SK-N-SH treated with all-trans-retinoic acid at 6 μM for 48 hours (cell line): Measurements from ENCODE around the gene COA5.

Experiments used
- ARNTL ChIP-seq: fragments of 450-650 bp; formaldehyde crosslinking; IDR thresholded peaks from 2 replicates; pipeline ENCODE4 v1.5.0; 2020; ENCODE audit warnings: low read depth, mild to moderate bottlenecking, moderate library complexity, borderline replicate concordance
- CREB5 ChIP-seq: fragments of 250-450 bp; sonication (Bioruptor Pico); IDR thresholded peaks from 2 replicates; pipeline ENCODE4 v1.5.1; 2020; ENCODE audit warnings: low read depth, mild to moderate bottlenecking, moderate library complexity
- ESRRG ChIP-seq: fragments of 250-450 bp; sonication (Bioruptor Pico); IDR thresholded peaks from 2 replicates; pipeline ENCODE4 v1.6.1; 2021; ENCODE audit warnings: mild to moderate bottlenecking
- OSR1 ChIP-seq: fragments of 250-450 bp; sonication (Bioruptor Pico); IDR thresholded peaks from 2 replicates; pipeline ENCODE4 v1.8.0; 2022; ENCODE audit warnings: moderate library complexity, mild to moderate bottlenecking, inconsistent platforms
- PATZ1 ChIP-seq: fragments of 250-450 bp; sonication (Bioruptor Pico); IDR thresholded peaks from 2 replicates; pipeline ENCODE4 v1.8.0; 2020; ENCODE audit warnings: mild to moderate bottlenecking, moderate library complexity, borderline replicate concordance
- POU6F1 ChIP-seq: fragments of 250-450 bp; sonication (Bioruptor Pico); IDR thresholded peaks from 2 replicates; pipeline ENCODE4 v1.8.0; 2021; ENCODE audit warnings: low read depth, mild to moderate bottlenecking, moderate library complexity, borderline replicate concordance
- SNAI2 ChIP-seq: fragments of 250-450 bp; sonication (Bioruptor Pico); IDR thresholded peaks from 2 replicates; pipeline ENCODE4 v1.5.0; 2020; ENCODE audit warnings: mild to moderate bottlenecking, moderate library complexity
- TSHZ2 ChIP-seq: fragments of 250-450 bp; sonication (Bioruptor Pico); IDR thresholded peaks from 2 replicates; pipeline ENCODE4 v1.5.0; 2020; ENCODE audit warnings: mild to moderate bottlenecking, moderate library complexity
- ZFP30 ChIP-seq: fragments of 450-650 bp; formaldehyde crosslinking; IDR thresholded peaks from 2 replicates; pipeline ENCODE4 v1.5.0; 2022; ENCODE audit warnings: mild to moderate bottlenecking, moderate library complexity
- ZNF565 ChIP-seq: fragments of 450-650 bp; formaldehyde crosslinking; conservative IDR thresholded peaks from 2 replicates; pipeline ENCODE4 v1.5.0; 2020; ENCODE audit warnings: low read depth, mild to moderate bottlenecking, moderate library complexity
- ZNF70 ChIP-seq: fragments of 450-650 bp; formaldehyde crosslinking; IDR thresholded peaks from 2 replicates; pipeline ENCODE4 v1.5.0; 2020; ENCODE audit warnings: mild to moderate bottlenecking, moderate library complexity
- ZNF8 ChIP-seq: fragments of 450-650 bp; formaldehyde crosslinking; IDR thresholded peaks from 2 replicates; pipeline ENCODE4 v1.5.0; 2020; ENCODE audit warnings: mild to moderate bottlenecking, moderate library complexity

GRCh38 chr2:98649992-98650375 lies 41.7 kb upstream of the COA5 start:
- TF ChIP-seq ARNTL (CRISPR knock-in tag) (no peak), PATZ1 (CRISPR knock-in tag) (no peak), ZNF565 (CRISPR knock-in tag) (no peak), ZNF8 (CRISPR knock-in tag) (no peak), CREB5 (no peak), TSHZ2 (no peak), OSR1 (CRISPR knock-in tag) (no peak), ZFP30 (no peak), ZNF70 (CRISPR knock-in tag) (no peak), ESRRG (CRISPR knock-in tag) (no peak), POU6F1 (CRISPR knock-in tag) (no peak), SNAI2 (no peak)
